ENCODE measurements around the gene PNPT1.
A peak's percentile ranks its signal among the peaks of the same experiment; 100 is the strongest.
"Not testable (repeated sequence)": the region's sequence is repeated elsewhere in the genome, so short reads cannot be mapped to it uniquely, and the experiment has no call there.

PNPT1 gene

DNA sequence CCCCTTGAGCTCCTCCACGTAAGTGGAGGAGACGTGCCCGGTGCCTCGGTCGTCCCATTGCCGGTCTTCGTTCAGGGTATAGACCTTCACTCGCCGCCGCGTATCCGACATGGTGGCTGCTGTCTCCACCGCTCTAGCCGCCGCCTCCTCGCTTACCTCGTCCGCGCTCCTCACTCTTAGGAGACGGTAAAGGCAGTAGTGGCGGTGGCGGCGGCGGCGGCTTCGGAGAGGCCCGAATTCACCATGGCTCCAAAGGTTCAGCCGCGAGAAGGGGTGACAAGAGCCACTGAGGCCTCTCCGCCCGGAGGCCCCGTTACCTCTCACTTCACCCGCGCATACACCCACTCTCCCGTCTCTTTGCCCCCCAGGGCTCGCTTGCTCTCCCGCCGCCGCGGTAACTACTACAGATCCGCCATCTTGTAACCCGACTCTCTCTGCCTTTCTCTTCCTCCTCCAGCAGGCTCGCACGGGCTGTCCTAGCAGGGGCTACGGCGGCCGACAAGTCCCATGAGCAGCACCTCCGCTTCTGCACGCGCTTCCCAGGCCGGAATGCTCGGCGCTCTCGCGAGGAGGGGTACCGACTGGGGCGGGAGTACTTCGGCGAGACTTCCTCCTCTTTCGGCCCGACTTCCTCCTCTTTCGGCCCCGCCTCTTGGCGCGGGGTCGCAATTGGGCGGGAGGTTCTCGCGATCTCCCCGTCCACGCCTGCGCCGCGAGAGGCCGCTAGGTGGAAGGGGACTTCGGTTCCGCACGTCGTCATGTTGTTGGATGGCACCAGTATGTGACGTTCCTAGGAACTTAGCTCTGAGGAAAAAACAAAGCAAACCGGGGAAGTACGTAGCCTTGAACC lies 76.2 kb downstream of the PNPT1 start, which contains the start of gene PPP4R3B:
Gene PPP4R3B, minus strand, starts transcription at position 448 of the 850 bp plus-strand sequence. Its CDS starts 337 bp downstream, at position 111.
- Mint-ChIP-seq H3K27me3 (no peaks in the 10 kb centered on the region), H3K4me3 (no peak within 1 kb of the TSS), H3K9me3 (no peaks in the 10 kb centered on the region), H3K4me1 (peaks cover 16% of the 10 kb centered on the region), H3K27ac (no peak within 1 kb of the TSS)
- ATAC-seq (peak; percentile 94), DNase-seq (peak; percentile 99 to 100)

DNA sequence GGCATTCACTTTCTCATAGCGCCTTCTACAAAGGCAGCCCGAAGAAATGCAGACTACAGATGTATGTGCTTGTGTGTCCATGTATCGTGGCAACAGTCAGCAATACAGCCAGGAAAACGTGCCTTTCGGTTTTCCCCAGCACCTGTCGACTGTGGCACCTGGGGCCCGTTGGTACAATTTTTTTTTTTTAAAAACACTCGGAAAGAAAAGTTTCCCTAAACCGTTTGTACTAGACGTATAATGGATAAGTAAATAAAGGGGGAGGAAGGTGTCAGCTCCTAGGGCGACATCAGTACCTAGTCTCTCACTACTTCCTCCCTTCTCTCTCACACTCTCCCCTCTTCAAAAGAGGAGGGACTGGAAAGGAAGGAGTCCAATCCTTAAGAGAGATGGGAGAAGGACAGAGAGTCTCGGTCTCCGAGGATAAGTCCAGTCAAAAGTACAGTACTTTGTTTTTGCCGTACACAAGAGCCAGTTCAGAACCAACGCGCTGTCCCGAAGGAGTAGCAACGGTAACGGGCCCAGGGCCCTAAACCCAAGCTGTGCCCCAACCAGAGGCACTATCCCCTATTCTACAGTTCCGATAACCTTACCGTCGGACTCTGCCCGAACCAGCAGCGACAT lies 77.0 kb downstream of the PNPT1 start:
- H3K9me3 Mint-ChIP-seq, result no peaks in the 10 kb centered on the region
- H3K27ac Mint-ChIP-seq, result no peak overlapping the region
- no peaks in the 10 kb centered on the region for H3K27me3 Mint-ChIP-seq
- H3K4me3 Mint-ChIP-seq, result no peak overlapping the region
- H3K4me1 Mint-ChIP-seq, result peaks cover 16% of the 10 kb centered on the region
- DNase-seq (peak; percentile 30 to 54), ATAC-seq (peak; percentile 9)

DNA sequence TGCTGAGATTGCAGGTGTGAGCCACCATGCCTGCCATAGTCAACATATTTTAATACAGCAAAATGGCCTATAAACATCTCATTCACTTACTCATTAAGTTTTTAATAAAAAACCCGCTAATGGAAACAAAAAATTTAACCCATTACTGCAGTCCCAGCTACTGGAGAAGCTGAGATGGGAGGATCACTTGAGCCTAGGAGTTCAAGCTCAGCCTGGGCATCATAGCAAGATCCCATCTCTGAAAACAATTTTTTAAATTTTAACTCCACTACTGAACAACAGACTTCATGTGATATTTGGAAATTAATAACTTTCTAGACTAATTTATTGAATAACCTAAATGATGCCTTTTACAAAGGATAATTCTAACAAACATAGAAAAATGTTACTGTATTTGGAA lies 81.6 kb downstream of the PNPT1 start:
- H3K4me3 Mint-ChIP-seq, result no peak overlapping the region
- no peaks in the 10 kb centered on the region for H3K27me3 Mint-ChIP-seq
- ATAC-seq (no peak), DNase-seq (no peak)
- H3K27ac Mint-ChIP-seq, result no peak overlapping the region
- H3K9me3 Mint-ChIP-seq, result no peaks in the 10 kb centered on the region
- peaks cover 48% of the 10 kb centered on the region for H3K4me1 Mint-ChIP-seq

DNA sequence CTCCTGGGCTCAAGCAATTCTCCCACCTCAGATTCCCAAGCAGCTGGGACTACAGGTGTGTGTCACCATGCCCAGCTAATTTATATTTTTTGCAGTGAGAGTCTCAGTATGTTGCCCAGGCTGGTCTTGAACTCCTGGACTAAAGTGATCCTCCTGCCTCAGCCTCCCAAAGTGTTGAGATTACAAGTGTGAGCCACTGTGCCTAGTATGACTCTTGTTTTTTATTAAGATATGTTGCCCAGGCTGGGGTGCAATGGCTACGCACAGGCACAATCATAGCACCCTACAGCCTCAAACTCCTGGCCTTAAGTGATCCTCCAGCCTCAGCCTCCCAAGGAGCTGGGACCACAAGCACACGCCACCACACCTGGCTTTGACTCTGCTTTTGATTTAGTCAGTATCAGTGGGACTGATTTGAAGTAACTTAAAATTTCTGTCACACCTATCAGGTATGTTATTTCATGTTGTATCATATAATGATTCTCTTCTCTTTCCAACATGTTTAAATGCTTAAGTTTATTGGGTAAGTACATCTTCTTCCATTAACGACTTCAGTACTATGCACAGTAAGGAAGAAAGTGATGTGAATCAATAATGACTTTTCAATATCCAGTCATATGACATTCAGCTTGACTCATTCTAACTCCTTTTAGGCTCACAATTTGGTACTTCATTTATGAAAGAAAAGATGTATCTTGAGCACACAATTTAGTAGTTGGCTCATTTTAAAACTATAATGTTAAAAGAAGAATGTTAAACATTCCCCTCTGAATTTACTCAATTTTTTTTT lies 82.5 kb downstream of the PNPT1 start:
- Mint-ChIP-seq H3K4me3 (no peak overlapping the region), H3K9me3 (no peaks in the 10 kb centered on the region), H3K27me3 (no peaks in the 10 kb centered on the region), H3K4me1 (peaks cover 48% of the 10 kb centered on the region), H3K27ac (peak overlapping the region; percentile 40 to 48)
- DNase-seq, result no peak
- no peak for ATAC-seq

DNA sequence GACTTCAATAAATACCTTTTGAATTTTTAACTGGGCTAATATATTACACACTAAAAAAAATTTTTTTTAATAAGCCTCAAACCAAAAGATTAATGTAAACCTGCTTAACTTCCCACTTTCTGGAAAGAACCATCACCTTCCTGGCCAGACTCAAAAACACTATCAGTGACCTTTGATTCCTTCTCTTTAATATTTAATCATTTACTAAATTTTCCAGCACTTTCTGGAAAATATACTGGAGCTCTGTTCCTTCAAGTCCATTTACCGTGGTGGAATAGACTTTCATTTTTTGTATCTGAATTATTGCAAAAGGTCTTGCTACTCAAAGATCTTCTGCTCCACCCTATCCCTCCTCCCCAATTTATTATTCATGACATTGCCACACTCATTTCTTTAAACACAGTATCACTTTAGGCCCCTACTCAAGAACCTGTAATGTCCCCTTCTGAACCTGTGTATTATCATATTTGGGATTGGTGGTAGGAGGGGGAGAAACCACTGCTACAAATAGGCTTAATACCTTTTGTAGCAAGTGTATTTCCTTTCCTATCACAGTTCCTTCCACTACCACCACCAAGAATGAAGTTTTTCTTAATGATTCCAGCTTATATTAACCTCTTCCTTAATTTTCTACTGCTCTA lies 83.6 kb downstream of the PNPT1 start:
- peak overlapping the region in 1 of 2 donors; percentile 22 for H3K27ac Mint-ChIP-seq
- no peak overlapping the region for H3K4me3 Mint-ChIP-seq
- no peaks in the 10 kb centered on the region for H3K27me3 Mint-ChIP-seq
- ATAC-seq (no peak), DNase-seq (no peak)
- no peaks in the 10 kb centered on the region for H3K9me3 Mint-ChIP-seq
- peaks cover 47% of the 10 kb centered on the region for H3K4me1 Mint-ChIP-seq

DNA sequence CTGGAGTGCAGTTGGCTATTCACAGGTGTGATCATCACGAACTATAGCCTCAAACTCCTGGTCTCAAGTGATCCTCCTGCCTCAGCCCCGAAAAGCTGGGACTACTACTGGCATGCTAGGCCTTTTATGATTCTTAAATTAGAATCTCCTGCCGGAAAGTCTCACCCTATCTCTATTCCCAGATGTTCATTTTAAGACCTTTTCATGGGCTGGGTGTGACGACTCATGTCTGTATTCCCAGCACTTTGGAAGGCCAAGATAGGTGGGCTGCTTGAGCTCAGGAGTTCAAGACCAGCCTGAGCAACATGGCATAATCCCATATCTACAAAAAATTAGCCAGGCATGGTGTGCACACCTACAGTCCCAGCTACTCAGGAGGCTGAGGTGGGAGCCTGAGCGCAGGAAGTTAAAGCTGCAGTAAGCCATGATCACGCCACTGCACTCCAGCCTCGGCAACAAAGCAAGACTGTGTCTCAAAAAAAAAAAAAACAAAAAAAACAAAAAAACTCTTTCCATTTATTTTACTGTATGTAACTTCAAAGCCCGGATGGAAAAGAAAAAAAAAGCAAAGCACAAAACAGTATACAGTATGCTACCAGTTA lies 84.3 kb downstream of the PNPT1 start:
- Mint-ChIP-seq H3K27ac (peak overlapping the region in 1 of 2 donors; percentile 46), H3K4me3 (no peak overlapping the region), H3K27me3 (no peaks in the 10 kb centered on the region), H3K4me1 (peaks cover 50% of the 10 kb centered on the region), H3K9me3 (no peaks in the 10 kb centered on the region)
- ATAC-seq, result no peak
- DNase-seq, result no peak

DNA sequence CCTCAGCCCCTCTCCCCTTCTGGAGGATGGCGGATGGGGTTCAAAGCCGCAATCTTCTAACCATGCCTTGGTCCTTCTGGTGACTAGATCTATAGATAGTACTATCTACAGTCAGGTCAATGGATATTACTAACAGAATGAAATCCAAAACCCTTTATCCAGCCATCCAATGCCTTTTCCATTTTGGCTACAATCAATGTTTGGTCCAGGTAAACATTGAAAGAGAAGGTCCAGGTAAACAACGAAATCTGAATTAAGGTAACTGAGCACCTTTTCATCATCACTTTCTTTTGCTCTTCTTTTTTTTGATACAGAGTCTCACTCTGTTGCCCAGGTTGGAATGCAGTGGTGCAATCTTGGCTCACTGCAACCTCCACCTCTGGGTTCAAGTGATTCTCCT lies 85.9 kb downstream of the PNPT1 start:
- ATAC-seq, result no peak
- no peak overlapping the region for H3K27ac Mint-ChIP-seq
- no peaks in the 10 kb centered on the region for H3K27me3 Mint-ChIP-seq
- no peak overlapping the region for H3K4me3 Mint-ChIP-seq
- H3K9me3 Mint-ChIP-seq, result no peaks in the 10 kb centered on the region
- DNase-seq, result no peak
- H3K4me1 Mint-ChIP-seq, result peaks cover 56% of the 10 kb centered on the region

DNA sequence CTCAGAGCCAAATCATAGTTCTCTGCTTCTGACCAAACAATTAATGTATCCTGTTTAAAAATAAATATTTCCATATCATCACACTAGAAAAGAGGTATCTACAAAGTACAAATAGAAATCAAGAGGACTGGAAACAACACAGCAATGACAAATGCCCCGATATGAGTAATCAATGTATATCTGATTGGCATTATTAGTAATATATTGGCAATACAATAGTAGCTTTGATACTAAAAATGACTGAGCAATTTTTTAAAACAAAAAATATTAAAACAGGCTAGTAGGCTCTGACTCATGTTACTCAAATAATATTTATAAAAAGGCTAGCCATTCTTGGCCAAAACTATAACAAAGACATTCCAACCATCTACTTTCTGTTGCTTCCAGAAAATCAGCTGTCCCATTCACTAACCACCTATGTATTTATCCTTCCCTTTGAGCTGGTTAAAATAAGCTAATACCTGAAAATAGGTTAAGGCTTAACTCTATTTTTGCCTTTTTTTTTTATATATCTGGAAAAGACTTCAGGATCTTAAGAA lies 89.5 kb downstream of the PNPT1 start:
- H3K4me1 Mint-ChIP-seq, result peaks cover 57% of the 10 kb centered on the region
- no peak overlapping the region for H3K27ac Mint-ChIP-seq
- no peak overlapping the region for H3K4me3 Mint-ChIP-seq
- DNase-seq (no peak), ATAC-seq (no peak)
- no peaks in the 10 kb centered on the region for H3K27me3 Mint-ChIP-seq
- no peaks in the 10 kb centered on the region for H3K9me3 Mint-ChIP-seq

DNA sequence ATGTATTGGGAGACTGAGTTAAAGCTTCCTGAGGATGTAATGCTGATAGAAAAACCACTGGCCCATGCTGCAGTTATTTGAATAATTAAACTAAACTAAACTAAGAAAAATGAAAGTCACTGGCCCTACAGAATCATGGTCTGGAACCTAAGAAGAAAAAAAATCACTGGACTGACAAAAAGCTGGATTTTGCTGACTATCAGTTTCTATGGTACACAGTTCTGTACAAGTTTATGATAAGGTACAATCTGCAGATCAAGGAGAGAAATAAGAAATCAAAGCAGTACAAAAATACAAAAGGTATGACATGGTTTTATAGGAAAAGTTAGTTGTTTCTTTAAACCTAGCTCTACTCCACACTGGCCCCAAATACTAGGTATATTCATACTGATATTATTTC lies 91.8 kb downstream of the PNPT1 start:
- H3K4me1 Mint-ChIP-seq, result peaks cover 44% of the 10 kb centered on the region
- DNase-seq (no peak), ATAC-seq (no peak)
- no peak overlapping the region for H3K27ac Mint-ChIP-seq
- no peak overlapping the region for H3K4me3 Mint-ChIP-seq
- no peaks in the 10 kb centered on the region for H3K27me3 Mint-ChIP-seq
- no peaks in the 10 kb centered on the region for H3K9me3 Mint-ChIP-seq

DNA sequence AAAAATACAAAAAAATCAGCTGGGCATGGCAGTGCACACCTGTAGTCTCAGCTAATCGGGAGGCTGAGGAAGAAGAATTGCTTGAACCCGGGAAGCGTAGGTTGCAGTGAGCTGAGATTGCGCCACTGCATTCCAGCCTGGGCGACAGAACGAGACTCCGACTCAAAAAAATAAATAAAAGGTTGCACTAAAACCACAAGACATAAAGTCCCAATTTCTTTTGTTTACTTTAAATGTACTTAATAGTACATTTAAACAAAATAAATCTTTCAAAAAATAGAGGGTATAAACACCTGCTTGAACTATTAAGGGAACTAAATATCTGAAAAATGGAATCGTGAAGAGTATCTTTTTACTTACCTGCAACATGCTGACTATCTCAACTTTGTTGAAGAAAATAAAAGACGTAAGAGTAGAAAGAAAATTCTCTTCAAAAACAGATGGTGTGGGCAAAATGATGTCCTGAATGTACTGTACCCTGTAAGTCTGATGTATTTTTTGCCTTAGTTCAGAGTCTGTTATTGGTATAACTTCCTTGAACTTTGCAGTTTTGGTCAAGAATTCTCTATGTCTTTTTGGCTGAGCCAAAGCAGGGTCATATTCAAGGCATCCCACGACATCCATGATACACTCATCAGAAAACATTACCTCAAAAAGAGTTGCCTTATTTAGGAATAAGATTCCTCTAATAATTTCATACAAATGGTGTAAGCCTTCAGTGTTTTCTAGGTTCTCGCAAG lies 95.4 kb downstream of the PNPT1 start:
- no peak overlapping the region for H3K27ac Mint-ChIP-seq
- H3K9me3 Mint-ChIP-seq, result no peaks in the 10 kb centered on the region
- no peak overlapping the region for H3K4me3 Mint-ChIP-seq
- peaks cover 25% of the 10 kb centered on the region for H3K4me1 Mint-ChIP-seq
- no peaks in the 10 kb centered on the region for H3K27me3 Mint-ChIP-seq
- ATAC-seq (no peak), DNase-seq (no peak)

DNA sequence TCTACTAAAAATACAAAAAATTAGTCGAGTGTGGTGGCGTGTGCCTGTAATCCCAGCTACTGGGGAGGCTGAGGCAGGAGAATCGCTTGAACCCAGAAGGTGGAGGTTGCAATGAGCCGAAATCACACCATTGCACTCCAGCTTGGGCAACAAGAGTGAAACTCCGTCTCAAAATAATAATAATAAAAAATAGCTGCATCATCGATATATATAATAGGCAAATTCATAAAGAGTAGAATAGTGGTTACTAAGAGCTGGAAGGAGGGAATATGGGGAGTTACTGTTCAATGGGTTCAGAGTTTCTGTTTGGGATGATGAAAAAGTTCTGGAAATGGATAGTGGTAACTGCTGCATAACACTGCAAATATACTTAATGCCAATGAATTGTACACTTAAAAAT lies 96.8 kb downstream of the PNPT1 start:
- peaks cover 18% of the 10 kb centered on the region for H3K4me1 Mint-ChIP-seq
- not testable (repeated sequence) for H3K4me3 Mint-ChIP-seq, DNase-seq, ATAC-seq, H3K27ac Mint-ChIP-seq, H3K9me3 Mint-ChIP-seq, H3K27me3 Mint-ChIP-seq

DNA sequence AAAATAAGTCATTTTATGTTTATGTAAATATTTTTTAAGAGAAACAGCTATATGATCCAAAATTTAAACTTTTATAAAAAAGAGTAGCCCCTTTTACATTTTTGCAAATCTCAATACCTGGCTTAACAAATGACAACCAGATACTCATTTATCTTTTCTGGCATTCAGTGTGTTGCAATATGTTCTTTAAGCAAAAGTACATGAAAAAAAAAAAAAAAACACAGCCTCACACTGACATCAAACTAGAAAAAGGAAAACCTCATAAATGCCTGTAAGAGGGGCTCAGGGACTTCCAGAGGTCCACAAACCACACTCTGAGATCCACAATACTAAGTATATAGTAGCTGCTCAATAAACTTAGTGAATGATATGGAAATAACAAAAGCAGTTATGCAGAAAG lies 98.1 kb downstream of the PNPT1 start:
- Mint-ChIP-seq H3K27me3 (no peaks in the 10 kb centered on the region), H3K4me3 (no peak overlapping the region), H3K4me1 (peaks cover 27% of the 10 kb centered on the region), H3K9me3 (no peaks in the 10 kb centered on the region), H3K27ac (no peak overlapping the region)
- ATAC-seq (no peak), DNase-seq (no peak)

DNA sequence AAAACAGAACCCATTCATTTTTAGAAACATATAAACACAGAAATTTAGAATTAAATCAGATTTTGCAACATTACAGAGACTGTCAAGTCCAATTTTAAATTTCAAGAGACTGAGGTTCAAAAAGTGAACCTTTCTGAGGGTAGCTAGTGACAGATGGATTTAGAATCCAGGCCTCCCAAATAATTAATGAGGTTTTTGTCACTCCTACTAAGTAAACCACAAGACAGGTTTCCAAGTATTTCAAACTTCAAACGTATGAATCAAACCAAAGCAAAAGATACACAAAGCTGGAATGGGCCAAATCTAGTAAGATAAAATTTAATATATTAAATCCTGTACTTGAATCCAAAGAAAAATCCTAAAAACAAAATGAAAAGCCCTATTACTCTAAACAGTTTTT lies 101.5 kb downstream of the PNPT1 start:
- no peak for ATAC-seq
- peaks cover 19% of the 10 kb centered on the region for H3K4me1 Mint-ChIP-seq

DNA sequence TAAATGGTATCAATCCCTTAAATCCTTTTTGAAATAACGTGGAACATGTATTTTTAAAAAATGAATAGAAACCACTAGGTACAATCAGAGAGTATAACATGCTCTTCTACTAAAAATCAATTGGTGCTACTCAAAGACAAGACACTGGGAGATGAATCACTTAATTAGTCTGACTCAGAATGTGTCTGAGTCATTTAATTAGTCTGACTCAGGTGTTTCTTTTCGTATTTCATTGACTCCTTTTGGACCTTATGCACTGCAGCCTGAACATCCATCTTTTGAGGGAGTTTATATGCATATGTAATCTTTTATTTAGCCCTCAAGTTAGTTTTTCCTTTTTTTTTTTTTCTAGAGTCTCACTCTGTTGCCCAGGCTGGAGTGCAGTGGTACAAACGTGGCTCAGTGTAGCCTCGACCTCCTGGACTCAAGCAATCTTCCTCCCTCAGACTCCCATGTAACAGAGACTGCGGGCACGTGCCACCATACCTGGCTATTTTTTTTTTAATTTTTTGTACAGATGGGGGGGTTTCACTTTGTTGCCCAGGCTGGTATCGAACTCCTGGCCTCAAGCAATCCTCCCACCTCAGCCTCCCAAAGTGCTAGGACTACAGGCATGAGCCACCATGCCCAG lies 102.7 kb downstream of the PNPT1 start:
- peak overlapping the region; percentile 13 to 57 for H3K27ac Mint-ChIP-seq
- H3K27me3 Mint-ChIP-seq, result no peaks in the 10 kb centered on the region
- DNase-seq (no peak), ATAC-seq (peak; percentile 99)
- H3K4me3 Mint-ChIP-seq, result peak overlapping the region in 1 of 2 donors; percentile 12
- no peaks in the 10 kb centered on the region for H3K9me3 Mint-ChIP-seq
- peaks cover 19% of the 10 kb centered on the region for H3K4me1 Mint-ChIP-seq

More for the DNA sequence above, 101.5 kb downstream of the PNPT1 start:
- no peaks in the 10 kb centered on the region for H3K9me3 Mint-ChIP-seq
- H3K4me3 Mint-ChIP-seq, result no peak overlapping the region
- no peaks in the 10 kb centered on the region for H3K27me3 Mint-ChIP-seq
- H3K27ac Mint-ChIP-seq, result no peak overlapping the region
- no peak for DNase-seq

Data from stimulated activated naive CD8-positive, alpha-beta T cell treated with anti-CD3 and anti-CD28 coated beads, Interleukin-15, amount 100 ng/mL, for 72 hours (primary cell).